ENCODE measurements around the gene KRTAP3-2.

Gene KRTAP3-2

DNA sequence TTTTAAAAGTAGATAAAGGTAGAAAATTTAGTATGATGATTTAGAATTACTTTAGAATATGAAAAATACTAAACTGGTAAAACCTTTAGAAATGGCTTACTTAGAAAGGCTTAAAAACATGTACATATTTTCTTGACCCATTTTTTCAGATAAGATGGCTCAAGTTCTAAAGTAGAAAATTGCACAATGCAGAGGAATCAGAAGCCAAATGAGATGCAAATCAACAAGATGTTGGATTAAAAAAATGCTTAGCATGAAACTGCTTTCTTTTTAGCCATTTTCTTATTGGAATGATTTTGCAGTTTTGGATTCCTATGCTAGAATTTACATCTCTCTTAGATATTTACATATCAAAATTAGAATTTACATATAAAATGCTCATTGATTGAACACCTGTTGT is 10.7 kb upstream of the KRTAP3-2 start:
- peaks cover 6% of the 10 kb centered on the region for H3K4me1 ChIP-seq (ENCODE audit: control insufficient read depth, insufficient read depth, low read length)
- H3K27me3 ChIP-seq (ENCODE audit: control insufficient read depth, insufficient read depth, low read length, poor library complexity, severe bottlenecking) = no peaks in the 10 kb centered on the region
- H3K9me3 ChIP-seq (ENCODE audit: control insufficient read depth, low read length) = no peaks in the 10 kb centered on the region
- no peak overlapping the region for H3K4me3 ChIP-seq (ENCODE audit: insufficient read depth, low read depth, low read length)
- no peak overlapping the region for H3K27ac ChIP-seq (ENCODE audit: insufficient read depth, low read depth, low read length, poor library complexity, severe bottlenecking)
- no peaks in the 10 kb centered on the region for H3K36me3 ChIP-seq (ENCODE audit: control insufficient read depth, insufficient read depth, low read length)

DNA sequence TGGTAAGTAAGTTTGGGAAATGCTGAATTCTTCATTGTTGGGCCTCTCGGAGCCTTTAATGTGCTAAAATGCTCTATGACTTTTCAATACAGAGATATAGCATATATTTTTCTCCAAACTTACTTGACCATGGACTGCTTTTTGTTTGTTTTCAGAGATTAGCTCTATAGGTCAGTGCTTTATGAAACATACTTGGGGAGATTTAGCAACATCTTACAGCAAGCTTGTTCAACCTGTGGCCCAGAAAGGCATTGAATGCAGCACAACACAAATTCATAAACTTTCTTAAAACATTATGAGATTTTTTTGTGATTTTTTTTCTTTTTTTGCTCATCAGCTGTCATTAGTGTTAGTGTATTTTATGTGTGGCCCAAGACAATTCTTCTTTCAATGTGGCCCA is 10.2 kb upstream of the KRTAP3-2 start:
- peaks cover 6% of the 10 kb centered on the region for H3K4me1 ChIP-seq (ENCODE audit: control insufficient read depth, insufficient read depth, low read length)
- H3K4me3 ChIP-seq (ENCODE audit: insufficient read depth, low read depth, low read length) = no peak overlapping the region
- 100% methylated on average over 1 of the region's 1 CpG; no CpG with 5 or more reads in 1 of the 2 experiments for WGBS, 2 experiments
- no peaks in the 10 kb centered on the region for H3K36me3 ChIP-seq (ENCODE audit: control insufficient read depth, insufficient read depth, low read length)
- peak overlapping the region; percentile 28 for H3K27ac ChIP-seq (ENCODE audit: insufficient read depth, low read depth, low read length, poor library complexity, severe bottlenecking)
- H3K9me3 ChIP-seq (ENCODE audit: control insufficient read depth, low read length) = no peaks in the 10 kb centered on the region
- H3K27me3 ChIP-seq (ENCODE audit: control insufficient read depth, insufficient read depth, low read length, poor library complexity, severe bottlenecking) = no peaks in the 10 kb centered on the region

DNA sequence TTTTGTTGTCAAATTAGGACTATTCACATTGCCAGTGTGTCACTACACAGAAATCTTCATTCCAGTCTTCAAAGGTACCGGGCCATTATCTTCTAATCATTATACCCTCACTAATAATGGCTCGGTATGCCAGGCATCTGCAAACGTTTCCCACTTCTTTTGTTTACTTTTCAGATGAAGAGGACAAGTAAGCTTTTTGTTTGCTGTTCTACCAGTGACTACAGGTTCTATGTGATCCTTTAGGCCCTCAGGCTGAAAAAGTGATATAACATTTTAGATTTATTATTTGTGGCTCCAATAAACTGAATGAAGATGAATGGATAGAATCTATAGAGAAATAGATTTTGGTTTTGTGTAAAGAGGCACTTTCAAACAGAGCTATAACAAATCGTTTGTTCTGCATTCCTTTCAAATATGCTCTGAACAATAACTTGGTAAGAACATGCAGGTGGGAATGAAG is 9.6 kb upstream of the KRTAP3-2 start:
- H3K27me3 ChIP-seq (ENCODE audit: control insufficient read depth, insufficient read depth, low read length, poor library complexity, severe bottlenecking) = no peaks in the 10 kb centered on the region
- H3K27ac ChIP-seq (ENCODE audit: insufficient read depth, low read depth, low read length, poor library complexity, severe bottlenecking) = no peak overlapping the region
- H3K4me3 ChIP-seq (ENCODE audit: insufficient read depth, low read depth, low read length) = no peak overlapping the region
- 66 to 72% methylated on average over 4 of the region's 4 CpGs for WGBS, 2 experiments
- no peaks in the 10 kb centered on the region for H3K36me3 ChIP-seq (ENCODE audit: control insufficient read depth, insufficient read depth, low read length)
- H3K4me1 ChIP-seq (ENCODE audit: control insufficient read depth, insufficient read depth, low read length) = peaks cover 6% of the 10 kb centered on the region
- no peaks in the 10 kb centered on the region for H3K9me3 ChIP-seq (ENCODE audit: control insufficient read depth, low read length)

DNA sequence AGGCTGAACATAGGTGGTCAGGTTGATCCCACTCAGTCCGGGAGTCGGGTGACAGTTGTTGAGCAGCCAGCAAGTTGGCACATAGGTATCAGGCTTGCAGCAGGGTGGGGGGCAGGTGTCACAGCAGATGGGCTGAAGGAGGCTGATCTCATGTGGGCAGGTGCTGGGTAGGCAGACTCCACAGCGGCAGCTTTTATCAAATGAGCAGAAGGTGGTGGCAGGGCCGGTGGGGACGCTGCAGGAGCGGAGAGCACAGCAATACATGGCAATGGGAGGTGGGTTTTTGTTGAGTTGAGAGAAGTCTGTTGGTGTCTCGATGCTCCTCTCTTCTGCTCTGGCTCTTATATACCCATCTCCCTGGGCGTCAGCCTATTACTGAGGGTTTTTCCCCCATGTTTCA is 9.1 kb upstream of the KRTAP3-2 start, which contains the start of gene KRTAP3-1:
TSS of gene KRTAP3-1 (minus strand) at position 318 of the 400 bp plus-strand sequence. CDS start at position 264, 54 bp downstream.
- peaks cover 6% of the 10 kb centered on the region for H3K4me1 ChIP-seq (ENCODE audit: control insufficient read depth, insufficient read depth, low read length)
- H3K4me3 ChIP-seq (ENCODE audit: insufficient read depth, low read depth, low read length) = no peak within 1 kb of the TSS
- 91 to 95% methylated on average over 6 to 7 of the region's 8 CpGs for WGBS, 2 experiments
- no peaks in the 10 kb centered on the region for H3K27me3 ChIP-seq (ENCODE audit: control insufficient read depth, insufficient read depth, low read length, poor library complexity, severe bottlenecking)
- peak within 1 kb of the TSS; percentile 28 for H3K27ac ChIP-seq (ENCODE audit: insufficient read depth, low read depth, low read length, poor library complexity, severe bottlenecking)
- H3K9me3 ChIP-seq (ENCODE audit: control insufficient read depth, low read length) = no peaks in the 10 kb centered on the region
- H3K36me3 ChIP-seq (ENCODE audit: control insufficient read depth, insufficient read depth, low read length) = no peaks in the 10 kb centered on the region

DNA sequence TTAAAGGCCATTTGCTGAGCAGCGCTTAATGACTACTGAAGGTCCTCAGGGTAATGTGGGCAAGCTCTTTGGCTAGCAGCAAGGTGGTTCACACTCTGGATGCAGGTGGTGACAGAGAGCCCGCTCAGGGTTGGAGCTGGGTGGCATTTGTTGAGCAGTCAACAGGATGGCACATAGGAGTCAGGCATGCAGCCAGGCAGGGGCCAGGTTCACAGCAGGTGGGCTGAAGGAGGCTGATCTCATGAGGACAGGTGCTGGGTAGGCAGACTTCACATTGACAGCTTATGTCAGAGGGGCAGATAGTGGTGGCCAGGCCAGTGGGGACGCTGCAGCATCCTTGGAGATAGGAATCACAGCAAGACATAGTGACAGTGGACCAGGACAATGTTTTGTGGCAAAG is 4.7 kb upstream of the KRTAP3-2 start:
- H3K9me3 ChIP-seq (ENCODE audit: control insufficient read depth, low read length) = no peaks in the 10 kb centered on the region
- 94 to 98% methylated on average over 3 of the region's 3 CpGs for WGBS, 2 experiments
- H3K4me1 ChIP-seq (ENCODE audit: control insufficient read depth, insufficient read depth, low read length) = peaks cover 6% of the 10 kb centered on the region
- no peaks in the 10 kb centered on the region for H3K27me3 ChIP-seq (ENCODE audit: control insufficient read depth, insufficient read depth, low read length, poor library complexity, severe bottlenecking)
- no peak overlapping the region for H3K27ac ChIP-seq (ENCODE audit: insufficient read depth, low read depth, low read length, poor library complexity, severe bottlenecking)
- no peaks in the 10 kb centered on the region for H3K36me3 ChIP-seq (ENCODE audit: control insufficient read depth, insufficient read depth, low read length)
- no peak overlapping the region for H3K4me3 ChIP-seq (ENCODE audit: insufficient read depth, low read depth, low read length)

DNA sequence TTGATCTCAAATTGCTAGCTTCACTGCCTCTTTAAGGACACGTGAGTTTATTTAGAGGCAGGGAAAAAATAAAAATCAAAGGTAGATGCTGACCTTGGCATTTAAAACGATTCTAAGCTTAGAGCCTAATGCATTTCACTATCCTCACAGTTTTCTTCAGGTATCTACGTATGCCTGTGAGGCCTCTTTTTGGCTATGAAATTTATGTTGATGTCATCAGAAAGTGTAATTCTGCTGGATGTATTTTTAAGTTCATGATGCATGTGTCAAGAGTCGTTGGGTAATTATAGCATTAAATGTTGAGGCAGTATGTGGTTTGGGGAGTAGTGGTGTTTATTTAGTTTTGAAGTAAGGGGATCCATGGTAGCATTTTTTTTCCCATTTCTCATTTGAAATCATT is 4.2 kb upstream of the KRTAP3-2 start:
- Histone ChIP-seq H3K27me3 (ENCODE audit: control insufficient read depth, insufficient read depth, low read length, poor library complexity, severe bottlenecking) (no peaks in the 10 kb centered on the region), H3K27ac (ENCODE audit: insufficient read depth, low read depth, low read length, poor library complexity, severe bottlenecking) (no peak overlapping the region), H3K4me1 (ENCODE audit: control insufficient read depth, insufficient read depth, low read length) (peaks cover 4% of the 10 kb centered on the region), H3K9me3 (ENCODE audit: control insufficient read depth, low read length) (no peaks in the 10 kb centered on the region), H3K4me3 (ENCODE audit: insufficient read depth, low read depth, low read length) (no peak overlapping the region), H3K36me3 (ENCODE audit: control insufficient read depth, insufficient read depth, low read length) (no peaks in the 10 kb centered on the region)
- 88 to 94% methylated on average over 4 of the region's 4 CpGs for WGBS, 2 experiments

DNA sequence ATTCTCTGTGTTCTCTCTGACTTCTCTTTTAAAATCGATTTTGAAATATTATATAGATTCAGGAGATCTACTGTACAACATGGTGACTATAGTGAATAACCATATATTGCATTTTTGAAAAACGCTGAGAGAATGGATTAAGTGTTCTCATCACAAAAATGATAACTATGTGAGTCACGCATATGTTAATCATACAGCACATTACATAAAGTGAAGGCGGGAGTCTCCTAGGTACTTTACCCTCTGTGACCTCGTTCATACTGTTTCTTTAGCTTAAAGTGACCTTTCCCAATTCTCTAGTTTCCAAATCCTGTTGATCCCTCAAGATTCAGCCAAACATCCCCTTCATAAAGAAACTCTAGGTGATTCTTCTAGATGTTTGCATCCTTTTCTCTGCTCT is 3.1 kb upstream of the KRTAP3-2 start:
- Histone ChIP-seq H3K27me3 (ENCODE audit: control insufficient read depth, insufficient read depth, low read length, poor library complexity, severe bottlenecking) (no peaks in the 10 kb centered on the region), H3K9me3 (ENCODE audit: control insufficient read depth, low read length) (no peaks in the 10 kb centered on the region), H3K4me3 (ENCODE audit: insufficient read depth, low read depth, low read length) (no peak overlapping the region), H3K4me1 (ENCODE audit: control insufficient read depth, insufficient read depth, low read length) (no peaks in the 10 kb centered on the region), H3K27ac (ENCODE audit: insufficient read depth, low read depth, low read length, poor library complexity, severe bottlenecking) (no peak overlapping the region), H3K36me3 (ENCODE audit: control insufficient read depth, insufficient read depth, low read length) (no peaks in the 10 kb centered on the region)
- WGBS, 2 experiments = 81 to 89% methylated on average over 4 to 5 of the region's 5 CpGs

DNA sequence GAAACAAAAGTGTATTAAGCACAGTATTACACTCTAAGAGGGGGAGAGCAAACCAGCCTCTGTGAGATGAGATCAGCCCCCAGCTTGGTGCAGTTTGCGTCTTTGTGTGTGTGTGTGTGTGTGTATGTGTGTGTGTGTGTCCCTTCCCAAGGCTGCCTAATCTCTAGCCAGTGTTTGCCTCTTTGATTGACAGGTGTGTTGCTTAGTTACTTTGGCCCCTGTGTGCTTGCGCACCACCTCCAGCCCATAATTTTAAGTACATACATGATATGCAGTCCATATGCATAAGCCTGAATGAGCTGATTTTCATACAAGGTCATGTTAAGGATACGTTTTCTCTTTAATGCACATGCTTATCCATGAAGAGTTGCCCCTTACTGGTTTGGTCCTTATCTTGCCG is 2.1 kb upstream of the KRTAP3-2 start:
- WGBS, 2 experiments = 90 to 99% methylated on average over 4 of the region's 4 CpGs
- no peak overlapping the region for H3K27ac ChIP-seq (ENCODE audit: insufficient read depth, low read depth, low read length, poor library complexity, severe bottlenecking)

DNA sequence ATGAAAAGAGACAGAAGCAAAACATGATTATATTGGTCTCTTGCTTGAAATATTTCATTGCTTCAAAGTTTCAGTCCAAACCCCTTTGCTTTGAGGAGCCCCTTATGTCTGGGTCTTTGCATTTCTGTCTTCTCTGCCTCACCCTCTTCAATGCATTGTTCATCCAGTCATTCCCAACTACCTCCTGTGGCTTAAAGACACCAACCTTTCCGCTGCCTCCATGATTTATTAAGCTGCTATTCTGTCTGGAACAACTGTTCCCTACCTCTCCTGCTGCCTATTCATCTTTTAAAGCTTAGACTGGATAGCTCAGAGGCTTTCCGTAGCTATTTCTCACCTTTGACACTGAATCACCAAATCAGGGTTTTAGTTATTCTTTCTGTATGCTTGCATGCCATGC is 2.3 kb downstream of the KRTAP3-2 start:
- H3K9me3 ChIP-seq (ENCODE audit: control insufficient read depth, low read length) = no peaks in the 10 kb centered on the region
- H3K4me3 ChIP-seq (ENCODE audit: insufficient read depth, low read depth, low read length) = no peak overlapping the region
- WGBS, 2 experiments = 82 to 83% methylated on average over 2 of the region's 2 CpGs
- no peaks in the 10 kb centered on the region for H3K4me1 ChIP-seq (ENCODE audit: control insufficient read depth, insufficient read depth, low read length)
- no peaks in the 10 kb centered on the region for H3K27me3 ChIP-seq (ENCODE audit: control insufficient read depth, insufficient read depth, low read length, poor library complexity, severe bottlenecking)
- no peaks in the 10 kb centered on the region for H3K36me3 ChIP-seq (ENCODE audit: control insufficient read depth, insufficient read depth, low read length)
- no peak overlapping the region for H3K27ac ChIP-seq (ENCODE audit: insufficient read depth, low read depth, low read length, poor library complexity, severe bottlenecking)

More for the DNA sequence above, 2.1 kb upstream of the KRTAP3-2 start:
- Histone ChIP-seq H3K4me3 (ENCODE audit: insufficient read depth, low read depth, low read length) (no peak overlapping the region), H3K9me3 (ENCODE audit: control insufficient read depth, low read length) (no peaks in the 10 kb centered on the region), H3K4me1 (ENCODE audit: control insufficient read depth, insufficient read depth, low read length) (no peaks in the 10 kb centered on the region), H3K27me3 (ENCODE audit: control insufficient read depth, insufficient read depth, low read length, poor library complexity, severe bottlenecking) (no peaks in the 10 kb centered on the region), H3K36me3 (ENCODE audit: control insufficient read depth, insufficient read depth, low read length) (no peaks in the 10 kb centered on the region)

DNA sequence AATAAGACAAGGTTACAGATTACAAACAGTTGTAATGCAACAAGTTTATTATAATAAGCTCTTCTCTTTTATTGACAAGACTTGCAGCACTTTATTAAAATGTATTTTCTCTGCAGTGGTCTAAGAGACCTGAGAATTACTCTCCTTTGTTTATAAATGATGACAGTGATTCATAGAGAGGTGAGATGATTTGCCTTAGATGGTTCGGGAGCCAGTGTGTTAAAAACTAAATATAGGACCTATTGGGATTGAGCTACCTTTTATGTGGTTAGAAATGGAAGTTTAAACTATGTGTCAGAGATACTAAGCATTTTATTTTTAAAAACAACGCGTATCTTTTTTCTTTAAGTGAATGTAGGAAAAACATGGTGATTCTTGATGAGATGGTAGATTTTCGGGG is 2.9 kb downstream of the KRTAP3-2 start:
- Histone ChIP-seq H3K27ac (ENCODE audit: insufficient read depth, low read depth, low read length, poor library complexity, severe bottlenecking) (no peak overlapping the region), H3K4me1 (ENCODE audit: control insufficient read depth, insufficient read depth, low read length) (no peaks in the 10 kb centered on the region), H3K4me3 (ENCODE audit: insufficient read depth, low read depth, low read length) (no peak overlapping the region), H3K27me3 (ENCODE audit: control insufficient read depth, insufficient read depth, low read length, poor library complexity, severe bottlenecking) (no peaks in the 10 kb centered on the region), H3K9me3 (ENCODE audit: control insufficient read depth, low read length) (no peaks in the 10 kb centered on the region), H3K36me3 (ENCODE audit: control insufficient read depth, insufficient read depth, low read length) (no peaks in the 10 kb centered on the region)
- WGBS, 2 experiments = 94 to 98% methylated on average over 3 of the region's 4 CpGs

DNA sequence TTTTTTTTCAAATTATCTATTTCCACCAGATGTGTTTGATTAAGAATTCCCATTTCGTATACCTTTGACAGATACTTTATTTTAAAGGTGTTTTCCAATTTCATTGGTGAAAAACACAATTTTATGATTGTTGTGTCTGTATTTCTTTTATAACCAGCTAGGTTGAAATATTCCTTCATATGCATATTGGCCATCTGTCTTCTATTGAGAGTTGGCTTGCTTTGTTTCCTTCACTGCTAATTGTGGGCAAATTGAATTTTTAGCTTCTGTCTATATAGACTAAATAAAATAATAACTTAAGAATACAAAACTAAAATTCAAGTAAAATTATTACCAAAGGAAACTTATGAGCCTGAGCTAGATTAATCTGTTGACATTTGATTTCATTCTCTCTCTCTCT is 4.6 kb downstream of the KRTAP3-2 start:
- H3K4me3 ChIP-seq (ENCODE audit: insufficient read depth, low read depth, low read length) = no peak overlapping the region
- WGBS, 2 experiments = 100% methylated on average over 1 of the region's 1 CpG; no CpG with 5 or more reads in 1 of the 2 experiments
- H3K27ac ChIP-seq (ENCODE audit: insufficient read depth, low read depth, low read length, poor library complexity, severe bottlenecking) = no peak overlapping the region
- no peaks in the 10 kb centered on the region for H3K4me1 ChIP-seq (ENCODE audit: control insufficient read depth, insufficient read depth, low read length)
- H3K27me3 ChIP-seq (ENCODE audit: control insufficient read depth, insufficient read depth, low read length, poor library complexity, severe bottlenecking) = no peaks in the 10 kb centered on the region
- H3K36me3 ChIP-seq (ENCODE audit: control insufficient read depth, insufficient read depth, low read length) = no peaks in the 10 kb centered on the region
- no peaks in the 10 kb centered on the region for H3K9me3 ChIP-seq (ENCODE audit: control insufficient read depth, low read length)

Measured in ectodermal cell (in vitro differentiated cells).